ENCODE measurements around the gene ENPP4. TPM values are rescaled to one million over a fixed set of nuclear protein-coding genes. Genes with fewer than 3 reads are reported as not detected.
"Not testable (repeated sequence)": the region's sequence is repeated elsewhere in the genome, so short reads cannot be mapped to it uniquely, and the experiment has no call there.

The ENPP4 gene
- total RNA-seq, 1 experiment from 2014 or later = 5.1 TPM

DNA sequence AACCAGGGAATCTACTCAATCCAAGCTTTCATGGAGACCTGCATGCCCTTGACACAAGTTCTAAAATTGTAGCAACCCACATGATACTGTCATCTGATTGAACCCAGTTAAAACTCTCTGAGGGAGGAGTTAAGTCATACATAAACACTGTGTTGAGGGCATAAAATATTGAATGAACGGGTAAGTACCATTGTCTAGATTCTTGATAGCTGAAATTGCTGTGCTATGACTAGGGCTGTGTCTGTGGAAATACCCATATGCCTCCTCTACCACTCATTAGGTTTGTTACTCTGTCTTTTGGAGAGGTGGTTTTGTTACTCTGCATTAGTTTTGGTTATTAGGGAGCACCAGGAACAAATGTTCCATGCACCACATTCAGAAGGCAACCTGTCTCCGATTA, 7.6 kb downstream of the ENPP4 start:
- no peak overlapping the region for H3K4me3 ChIP-seq (ENCODE audit: low read length)
- no peaks in the 10 kb centered on the region for H3K9me2 ChIP-seq (replicated peaks; ENCODE audit: low read length)
- H3K27ac ChIP-seq (ENCODE audit: low read length) = no peak overlapping the region
- ATAC-seq (no peak), DNase-seq (no peak)
- H3K36me3 ChIP-seq (ENCODE audit: low read depth, low read length) = no peaks in the 10 kb centered on the region
- intact Hi-C loops (cut with micrococcal nuclease) = no loop called here
- no peaks in the 10 kb centered on the region for H3K9me3 ChIP-seq (ENCODE audit: low read length)
- TF ChIP-seq, protein P1, sequence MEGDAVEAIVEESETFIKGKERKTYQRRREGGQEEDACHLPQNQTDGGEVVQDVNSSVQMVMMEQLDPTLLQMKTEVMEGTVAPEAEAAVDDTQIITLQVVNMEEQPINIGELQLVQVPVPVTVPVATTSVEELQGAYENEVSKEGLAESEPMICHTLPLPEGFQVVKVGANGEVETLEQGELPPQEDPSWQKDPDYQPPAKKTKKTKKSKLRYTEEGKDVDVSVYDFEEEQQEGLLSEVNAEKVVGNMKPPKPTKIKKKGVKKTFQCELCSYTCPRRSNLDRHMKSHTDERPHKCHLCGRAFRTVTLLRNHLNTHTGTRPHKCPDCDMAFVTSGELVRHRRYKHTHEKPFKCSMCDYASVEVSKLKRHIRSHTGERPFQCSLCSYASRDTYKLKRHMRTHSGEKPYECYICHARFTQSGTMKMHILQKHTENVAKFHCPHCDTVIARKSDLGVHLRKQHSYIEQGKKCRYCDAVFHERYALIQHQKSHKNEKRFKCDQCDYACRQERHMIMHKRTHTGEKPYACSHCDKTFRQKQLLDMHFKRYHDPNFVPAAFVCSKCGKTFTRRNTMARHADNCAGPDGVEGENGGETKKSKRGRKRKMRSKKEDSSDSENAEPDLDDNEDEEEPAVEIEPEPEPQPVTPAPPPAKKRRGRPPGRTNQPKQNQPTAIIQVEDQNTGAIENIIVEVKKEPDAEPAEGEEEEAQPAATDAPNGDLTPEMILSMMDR (conservative IDR thresholded peaks at IDR 0.05; ENCODE audit: low read depth, low read length) = no peak
- TF ChIP-seq EZH2phosphoT487 (IDR thresholded peaks at IDR 0.05; ENCODE audit: borderline replicate concordance, low read length) (no peak), EZH2 (IDR thresholded peaks at IDR 0.05; ENCODE audit: low read length, unreplicated experiment) (no peak)
- H3F3A ChIP-seq (ENCODE audit: low read length, unreplicated experiment) = no peaks in the 10 kb centered on the region
- ChIA-PET POLR2A (ENCODE audit: unreplicated experiment) (no interaction called here), CTCF (no interaction called here)
- no peak overlapping the region for H2AFZ ChIP-seq (ENCODE audit: low read length)
- H4K20me1 ChIP-seq (ENCODE audit: low read length) = no peaks in the 10 kb centered on the region; the same call in 1 of the 2 replicates
- H3K4me2 ChIP-seq (ENCODE audit: low read length) = no peak overlapping the region
- H3K4me1 ChIP-seq (ENCODE audit: insufficient read depth, low read length) = no peaks in the 10 kb centered on the region
- no TSS peak for BruUV-seq (replicated peaks)
- H3K79me2 ChIP-seq (ENCODE audit: low read length) = 0 out of 2 replicates have a peak, but pooled peaks cover 6% of the 10 kb centered on the region
- no peaks in the 10 kb centered on the region for H3K27me3 ChIP-seq (ENCODE audit: low read length)
- no peak overlapping the region for H3K9ac ChIP-seq (ENCODE audit: low read length)

DNA sequence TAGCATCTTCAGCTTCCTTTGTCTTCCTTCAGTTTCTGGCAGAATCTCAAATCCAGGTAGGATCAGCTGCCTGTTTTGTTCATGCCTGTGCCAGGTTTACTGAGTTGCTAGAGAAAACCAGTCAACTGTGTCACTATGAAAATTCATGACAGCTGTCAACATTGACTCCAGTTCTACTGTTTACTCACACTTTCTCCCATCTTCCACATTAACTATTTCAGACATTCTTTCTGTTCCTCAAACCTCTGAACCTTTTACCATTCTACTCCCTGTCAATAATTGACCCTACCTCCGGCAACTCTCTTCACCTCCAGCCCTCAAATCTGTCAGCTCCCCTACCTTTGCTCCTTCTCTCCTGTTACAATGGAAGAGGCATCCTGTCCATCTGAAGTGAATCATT, 8.5 kb downstream of the ENPP4 start:
- Histone ChIP-seq H3K4me2 (ENCODE audit: low read length) (no peak overlapping the region), H2AFZ (ENCODE audit: low read length) (no peak overlapping the region), H4K20me1 (ENCODE audit: low read length) (no peaks in the 10 kb centered on the region; the same call in 1 of the 2 replicates), H3K36me3 (ENCODE audit: low read depth, low read length) (no peaks in the 10 kb centered on the region), H3K4me3 (ENCODE audit: low read length) (no peak overlapping the region), H3F3A (ENCODE audit: low read length, unreplicated experiment) (no peaks in the 10 kb centered on the region), H3K9me3 (ENCODE audit: low read length) (no peaks in the 10 kb centered on the region), H3K27ac (ENCODE audit: low read length) (no peak overlapping the region), H3K9me2 (replicated peaks; ENCODE audit: low read length) (no peaks in the 10 kb centered on the region), H3K9ac (ENCODE audit: low read length) (no peak overlapping the region), H3K27me3 (ENCODE audit: low read length) (no peaks in the 10 kb centered on the region), H3K4me1 (ENCODE audit: insufficient read depth, low read length) (no peaks in the 10 kb centered on the region), H3K79me2 (ENCODE audit: low read length) (0 out of 2 replicates have a peak, but pooled peaks cover 6% of the 10 kb centered on the region)
- intact Hi-C loops (cut with micrococcal nuclease) = no loop called here
- ATAC-seq (no peak), DNase-seq (no peak)
- ChIA-PET CTCF (no interaction called here), POLR2A (ENCODE audit: unreplicated experiment) (no interaction called here)
- BruUV-seq (replicated peaks) = no TSS peak
- TF ChIP-seq, protein P1 (conservative IDR thresholded peaks at IDR 0.05; ENCODE audit: low read depth, low read length) = no peak
- no peak for TF ChIP-seq EZH2 (IDR thresholded peaks at IDR 0.05; ENCODE audit: low read length, unreplicated experiment)
- no peak for TF ChIP-seq EZH2phosphoT487 (IDR thresholded peaks at IDR 0.05; ENCODE audit: borderline replicate concordance, low read length)

DNA sequence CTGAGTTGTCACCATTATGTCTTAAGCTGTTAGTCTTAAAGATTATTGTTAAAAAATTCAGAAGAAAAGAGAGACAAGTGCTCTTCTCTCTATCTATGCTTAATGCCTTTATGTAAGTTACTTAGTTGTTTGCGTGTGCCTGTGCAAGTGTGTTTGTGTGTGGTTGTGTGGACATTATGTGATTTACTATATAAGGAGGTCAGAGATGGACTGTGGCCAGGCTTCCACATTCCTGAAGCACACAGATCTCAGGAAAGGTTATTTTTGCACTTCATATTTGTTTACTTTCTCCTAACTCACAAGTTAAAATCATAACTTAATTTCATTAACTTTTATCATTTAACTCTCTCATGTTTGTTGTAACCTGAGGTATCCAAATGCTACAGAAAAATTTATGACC, 14.5 kb downstream of the ENPP4 start:
- H3K9me3 ChIP-seq (ENCODE audit: low read length) = no peaks in the 10 kb centered on the region
- no peak overlapping the region for H2AFZ ChIP-seq (ENCODE audit: low read length)
- no peak overlapping the region for H3K4me2 ChIP-seq (ENCODE audit: low read length)
- ChIA-PET POLR2A (ENCODE audit: unreplicated experiment) (no interaction called here), CTCF (no interaction called here)
- no peaks in the 10 kb centered on the region for H3F3A ChIP-seq (ENCODE audit: low read length, unreplicated experiment)
- no peak overlapping the region for H3K4me3 ChIP-seq (ENCODE audit: low read length)
- H3K9me2 ChIP-seq (replicated peaks; ENCODE audit: low read length) = no peaks in the 10 kb centered on the region
- no peaks in the 10 kb centered on the region for H3K4me1 ChIP-seq (ENCODE audit: insufficient read depth, low read length)
- intact Hi-C loops (cut with micrococcal nuclease) = no loop called here
- no peaks in the 10 kb centered on the region for H3K79me2 ChIP-seq (ENCODE audit: low read length)
- TF ChIP-seq, protein P1 (conservative IDR thresholded peaks at IDR 0.05; ENCODE audit: low read depth, low read length) = no peak
- no peak overlapping the region for H3K27ac ChIP-seq (ENCODE audit: low read length)
- H3K9ac ChIP-seq (ENCODE audit: low read length) = no peak overlapping the region
- no TSS peak for BruUV-seq (replicated peaks)
- no peaks in the 10 kb centered on the region for H3K36me3 ChIP-seq (ENCODE audit: low read depth, low read length)
- no peaks in the 10 kb centered on the region for H4K20me1 ChIP-seq (ENCODE audit: low read length)
- no peaks in the 10 kb centered on the region for H3K27me3 ChIP-seq (ENCODE audit: low read length)
- ATAC-seq = no peak
- no peak for DNase-seq

DNA sequence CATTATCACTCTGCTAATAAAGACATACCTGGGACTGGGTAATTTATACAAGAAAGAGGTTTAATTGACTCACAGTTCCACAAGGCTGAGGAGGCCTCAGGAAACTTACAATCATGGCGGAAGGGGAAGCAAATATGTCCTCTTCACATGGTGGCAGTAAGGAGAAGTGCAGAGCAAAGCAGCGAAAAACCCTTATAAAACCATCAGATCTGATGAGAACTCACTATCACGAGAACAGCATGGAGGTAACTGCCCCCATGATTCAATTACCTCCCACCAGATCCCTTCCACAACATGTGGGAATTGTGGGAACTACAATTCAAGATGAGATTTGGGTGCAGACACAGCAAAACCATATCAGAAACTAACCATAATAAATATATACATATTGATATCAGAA, 19.3 kb downstream of the ENPP4 start:
- H3F3A ChIP-seq (ENCODE audit: low read length, unreplicated experiment); H3K9me2 ChIP-seq (replicated peaks; ENCODE audit: low read length); H3K36me3 ChIP-seq (ENCODE audit: low read depth, low read length); intact Hi-C loops (cut with micrococcal nuclease); H3K9ac ChIP-seq (ENCODE audit: low read length); DNase-seq; H3K4me3 ChIP-seq (ENCODE audit: low read length); H3K27ac ChIP-seq (ENCODE audit: low read length); H2AFZ ChIP-seq (ENCODE audit: low read length); H3K79me2 ChIP-seq (ENCODE audit: low read length); H3K9me3 ChIP-seq (ENCODE audit: low read length); H3K4me2 ChIP-seq (ENCODE audit: low read length); H4K20me1 ChIP-seq (ENCODE audit: low read length); H3K4me1 ChIP-seq (ENCODE audit: insufficient read depth, low read length); ATAC-seq; POLR2A ChIA-PET (ENCODE audit: unreplicated experiment); BruUV-seq (replicated peaks); CTCF ChIA-PET: not testable (repeated sequence)
- H3K27me3 ChIP-seq (ENCODE audit: low read length) = peaks cover 22% of the 10 kb centered on the region

Measured in PC-3 (cell line).